Retinal pigment epithelial cell (primary cell): ENCODE results near the gene SEPTIN7.

ENCODE experiments used
- DNase-seq: peaks from one replicate; pipeline ENCODE4 v3.0.0-alpha.2; 2010; ENCODE audit warnings: low read depth
- H3K4me3 ChIP-seq: 2 replicates; pipeline ENCODE4 v1.5.1; 2011; ENCODE audit warnings: mild to moderate bottlenecking, low read length, control low read depth, moderate library complexity
- CTCF ChIP-seq: conservative IDR thresholded peaks from 2 replicates; pipeline ENCODE4 v1.5.1; 2011; ENCODE audit warnings: low read depth, low read length, control low read depth, inconsistent platforms

Gene SEPTIN7

GRCh38 chr7:35802102-35802466, 1.2 kb downstream of the SEPTIN7 start:
- no peak for DNase-seq
- H3K4me3 ChIP-seq = peak overlapping the region; percentile 81
- no peak for TF ChIP-seq CTCF

- peak overlapping the region; percentile 81 for H3K4me3 ChIP-seq
- no peak for DNase-seq
- no peak for TF ChIP-seq CTCF
Measured at GRCh38 chr7:35802649-35803048, 1.8 kb downstream of the SEPTIN7 start.

GRCh38 chr7:35804231-35804970, 3.5 kb downstream of the SEPTIN7 start:
- no peak overlapping the region for H3K4me3 ChIP-seq
- DNase-seq = no peak
- no peak for TF ChIP-seq CTCF

GRCh38 chr7:35805876-35806275, 5.0 kb downstream of the SEPTIN7 start:
- no peak for DNase-seq
- TF ChIP-seq CTCF = no peak
- H3K4me3 ChIP-seq = no peak overlapping the region

GRCh38 chr7:35816514-35816913, 15.7 kb downstream of the SEPTIN7 start:
- DNase-seq = no peak
- no peak for TF ChIP-seq CTCF
- H3K4me3 ChIP-seq = no peak overlapping the region

GRCh38 chr7:35817181-35817580, 16.3 kb downstream of the SEPTIN7 start:
- DNase-seq = no peak
- no peak for TF ChIP-seq CTCF
- H3K4me3 ChIP-seq = no peak overlapping the region

- DNase-seq = no peak
- no peak for TF ChIP-seq CTCF
- H3K4me3 ChIP-seq = no peak overlapping the region
Measured at GRCh38 chr7:35817930-35818329, 17.1 kb downstream of the SEPTIN7 start.
